Astrocyte of the spinal cord (primary cell): ENCODE measurements around the gene OTOR.

Experiments
- DNase-seq: peaks from one replicate; pipeline ENCODE4 v3.0.0; 2011; ENCODE audit warnings: low read depth, low spot score
- H3K4me3 ChIP-seq: 2 replicates; pipeline ENCODE4 v1.5.1; 2011; ENCODE audit warnings: low read depth, mild to moderate bottlenecking, low read length, moderate library complexity
- in situ Hi-C: cut with HindIII; loops from 2 replicates; pipeline ENCODE4 v1.10.0; 2017; ENCODE audit warnings: low sequenced_read_pairs
- TF ChIP-seq, protein P1 (sequence below): IDR thresholded peaks from 2 replicates; pipeline ENCODE4 v1.5.1; 2012; ENCODE audit warnings: low read depth, mild to moderate bottlenecking, low read length, inconsistent platforms

Gene OTOR

DNA sequence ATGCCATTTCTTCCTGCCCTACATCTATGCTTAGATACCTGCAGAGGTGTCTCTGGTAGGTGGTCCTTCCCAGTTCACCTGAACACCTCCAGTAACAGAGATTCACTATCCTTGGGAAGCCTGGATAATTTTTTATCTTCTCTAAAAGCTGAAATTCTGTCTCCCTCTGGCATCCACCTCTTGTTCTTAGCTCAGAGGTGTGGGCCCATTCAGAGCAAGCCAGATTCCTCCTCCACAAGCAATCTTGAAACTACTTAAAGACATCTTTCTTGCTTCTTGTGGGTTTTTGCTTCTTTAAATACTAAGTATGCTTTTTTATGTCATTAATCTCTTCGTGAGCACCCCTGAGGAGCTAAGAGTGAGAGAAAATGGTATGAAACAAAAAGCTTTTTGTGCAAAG, 28.7 kb upstream of the OTOR start:
- no peak overlapping the region for H3K4me3 ChIP-seq
- in situ Hi-C loops: no loop called here
- TF ChIP-seq, protein P1, sequence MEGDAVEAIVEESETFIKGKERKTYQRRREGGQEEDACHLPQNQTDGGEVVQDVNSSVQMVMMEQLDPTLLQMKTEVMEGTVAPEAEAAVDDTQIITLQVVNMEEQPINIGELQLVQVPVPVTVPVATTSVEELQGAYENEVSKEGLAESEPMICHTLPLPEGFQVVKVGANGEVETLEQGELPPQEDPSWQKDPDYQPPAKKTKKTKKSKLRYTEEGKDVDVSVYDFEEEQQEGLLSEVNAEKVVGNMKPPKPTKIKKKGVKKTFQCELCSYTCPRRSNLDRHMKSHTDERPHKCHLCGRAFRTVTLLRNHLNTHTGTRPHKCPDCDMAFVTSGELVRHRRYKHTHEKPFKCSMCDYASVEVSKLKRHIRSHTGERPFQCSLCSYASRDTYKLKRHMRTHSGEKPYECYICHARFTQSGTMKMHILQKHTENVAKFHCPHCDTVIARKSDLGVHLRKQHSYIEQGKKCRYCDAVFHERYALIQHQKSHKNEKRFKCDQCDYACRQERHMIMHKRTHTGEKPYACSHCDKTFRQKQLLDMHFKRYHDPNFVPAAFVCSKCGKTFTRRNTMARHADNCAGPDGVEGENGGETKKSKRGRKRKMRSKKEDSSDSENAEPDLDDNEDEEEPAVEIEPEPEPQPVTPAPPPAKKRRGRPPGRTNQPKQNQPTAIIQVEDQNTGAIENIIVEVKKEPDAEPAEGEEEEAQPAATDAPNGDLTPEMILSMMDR: no peak
- DNase-seq: no peak

DNA sequence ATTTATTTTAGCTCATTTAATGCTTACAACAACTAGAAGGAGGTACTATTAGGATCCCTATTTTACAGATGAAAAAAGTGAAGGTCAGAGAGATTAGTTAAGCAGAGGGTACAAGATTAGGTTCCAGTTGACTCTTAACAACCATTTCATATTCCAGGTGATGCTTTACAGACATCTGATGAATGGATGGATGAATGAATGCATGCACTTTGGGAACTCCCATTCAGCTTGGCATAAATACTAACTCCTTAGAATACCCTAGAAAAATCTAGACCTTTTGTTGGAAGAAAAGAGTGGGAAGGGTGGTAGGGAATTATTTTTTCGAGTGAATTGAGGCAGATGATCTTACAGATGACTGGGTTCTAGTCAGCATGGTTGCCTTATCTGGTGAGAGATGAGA, 19.1 kb upstream of the OTOR start:
- H3K4me3 ChIP-seq: no peak overlapping the region
- TF ChIP-seq, protein P1: no peak
- in situ Hi-C loops: no loop called here
- no peak for DNase-seq

DNA sequence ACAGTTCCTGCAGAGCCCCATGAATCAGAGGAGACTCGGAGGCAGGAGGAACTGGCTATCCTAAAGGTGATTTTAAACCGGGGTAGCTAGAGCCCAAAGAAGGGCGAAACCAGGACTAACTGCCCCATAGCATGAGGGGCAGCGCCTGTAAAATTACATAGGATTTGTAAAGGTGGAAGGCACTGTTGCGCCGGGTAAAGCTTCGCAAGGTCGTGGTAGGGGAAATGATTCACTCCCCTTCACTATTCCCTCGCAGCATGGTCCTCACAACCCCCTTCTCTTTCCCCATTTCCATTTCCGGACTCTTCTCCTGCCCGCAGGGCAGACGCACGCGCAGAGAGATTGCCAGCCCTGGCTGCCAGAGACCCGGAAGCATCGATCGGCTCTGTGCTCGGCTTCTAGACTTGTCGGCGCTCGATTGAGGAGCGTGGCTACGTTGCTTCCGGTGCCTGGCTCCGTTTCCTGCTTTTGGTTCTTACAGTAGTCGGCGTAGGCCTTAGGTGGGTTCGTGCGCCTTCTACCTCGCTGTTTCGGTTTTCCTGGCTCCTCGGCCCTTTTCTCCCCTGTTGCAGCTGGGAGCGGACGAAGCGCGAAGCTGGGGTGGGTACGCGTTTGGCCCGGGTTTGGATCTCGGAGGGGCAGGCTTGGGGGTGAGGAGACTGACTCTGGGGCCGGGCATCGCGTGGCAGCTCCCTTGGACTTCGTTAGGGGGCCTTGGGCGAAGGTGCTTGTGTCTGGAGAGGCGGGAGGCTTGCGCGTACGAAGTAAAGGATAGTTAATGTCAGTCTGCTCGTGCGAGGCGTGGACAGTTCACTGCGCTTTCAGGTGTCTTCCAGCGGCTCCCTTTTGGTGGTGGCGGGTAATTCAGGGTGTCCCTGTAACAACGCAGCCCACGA, 18.3 kb upstream of the OTOR start, which contains the start of gene SNRPB2:
SNRPB2 (plus strand) TSS at position 462 of the 896 bp plus-strand sequence. CDS start 1,677 bp downstream, outside the sequence.
- H3K4me3 ChIP-seq: peak within 1 kb of the TSS; percentile 71
- TF ChIP-seq, protein P1: no peak
- in situ Hi-C loops: no loop called here
- DNase-seq: peak; percentile 96

DNA sequence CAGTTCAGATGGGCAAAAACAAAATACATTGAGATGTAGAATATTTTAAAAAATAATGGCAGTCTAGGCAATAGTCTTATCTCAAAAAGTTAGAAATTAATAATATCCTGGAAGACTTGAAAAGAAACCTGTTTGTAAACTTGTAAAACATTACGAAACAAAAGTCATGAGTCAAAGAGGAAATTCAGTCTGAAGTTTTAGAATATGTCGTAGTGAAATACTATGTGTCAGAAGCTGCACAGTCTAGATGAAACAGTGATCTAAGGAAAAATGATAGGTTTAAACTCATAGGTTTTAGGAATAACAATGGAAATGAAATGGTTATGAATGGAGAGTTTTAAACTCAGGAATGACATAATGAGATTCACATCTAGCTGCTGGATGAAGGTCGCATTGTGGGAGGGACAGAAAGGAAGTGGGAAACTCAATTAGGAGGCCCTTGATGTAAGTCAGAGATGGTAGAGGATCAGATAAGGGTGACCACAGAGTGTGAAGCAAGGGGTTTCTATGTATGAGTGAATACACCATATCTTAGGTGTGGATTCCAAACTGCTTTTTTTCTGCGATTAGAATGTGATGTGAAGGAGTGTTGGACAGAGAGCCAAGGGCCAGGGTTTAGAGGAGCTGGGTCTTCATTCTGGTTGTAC, 15.5 kb upstream of the OTOR start:
- DNase-seq: no peak
- in situ Hi-C loops: no loop called here

DNA sequence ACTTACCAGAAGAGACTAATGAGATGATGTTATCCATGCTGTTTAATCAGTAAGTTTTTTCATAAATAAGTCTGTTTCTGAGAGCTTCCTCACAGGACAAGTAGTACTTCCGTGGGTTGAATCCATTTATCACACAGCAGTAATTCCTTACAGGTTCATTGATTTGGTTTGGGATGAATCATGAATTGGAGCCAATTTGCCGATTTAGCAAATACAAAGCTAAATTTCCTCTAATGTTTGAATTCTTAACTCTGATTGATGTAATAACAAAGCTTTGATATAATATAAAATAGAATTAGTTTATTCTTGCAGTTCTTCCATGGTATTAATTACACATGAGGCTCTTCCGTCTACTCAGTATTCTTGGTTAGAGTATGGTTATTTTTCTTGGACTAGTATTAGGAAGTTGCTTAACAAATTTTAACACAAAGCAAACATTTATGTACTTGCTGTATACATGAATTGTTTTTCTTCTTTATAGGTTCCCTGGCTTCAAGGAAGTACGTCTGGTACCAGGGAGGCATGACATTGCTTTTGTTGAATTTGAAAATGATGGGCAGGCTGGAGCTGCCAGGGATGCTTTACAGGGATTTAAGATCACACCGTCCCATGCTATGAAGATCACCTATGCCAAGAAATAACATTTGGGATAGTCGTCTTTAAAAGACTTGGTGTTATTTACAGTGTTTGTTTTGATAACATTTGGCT, 7.6 kb upstream of the OTOR start:
- no peak for DNase-seq
- TF ChIP-seq, protein P1: no peak
- no peak overlapping the region for H3K4me3 ChIP-seq
- in situ Hi-C loops: no loop called here

More for the DNA sequence above, 15.5 kb upstream of the OTOR start:
- TF ChIP-seq, protein P1: no peak
- no peak overlapping the region for H3K4me3 ChIP-seq

DNA sequence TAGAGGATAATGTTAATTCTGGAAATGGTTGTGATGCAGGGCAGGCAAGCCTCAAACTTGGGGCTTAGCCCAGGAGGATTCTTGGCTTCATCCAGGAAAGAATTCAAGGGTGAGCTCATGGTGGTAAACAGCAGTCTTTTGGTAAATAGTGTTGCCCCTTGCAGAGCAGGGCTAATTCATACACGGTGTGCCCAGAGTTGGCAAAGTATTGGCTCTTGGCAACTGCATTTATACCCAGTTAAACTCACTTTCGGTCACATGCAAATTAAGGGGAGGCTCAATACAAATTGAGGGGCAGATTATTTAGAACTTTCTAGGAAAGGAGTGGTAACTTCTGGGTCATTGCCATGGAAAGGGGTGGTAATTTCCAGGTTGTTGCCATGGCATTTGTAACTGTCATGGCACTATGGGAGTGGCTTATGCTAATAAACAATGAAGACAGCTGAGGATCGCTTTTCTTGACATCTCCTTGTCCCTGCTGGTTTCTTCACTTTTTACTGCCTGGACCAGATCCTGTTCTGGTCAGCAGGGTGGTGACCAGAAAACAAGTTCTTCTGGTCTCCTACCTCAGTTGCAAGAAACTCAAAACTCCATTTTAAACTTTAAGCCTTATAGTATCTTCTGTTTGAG, 3.9 kb upstream of the OTOR start:
- no peak overlapping the region for H3K4me3 ChIP-seq
- TF ChIP-seq, protein P1: no peak
- in situ Hi-C loops: no loop called here
- DNase-seq: no peak
